ENCODE data around the gene CLMN. TPM values are rescaled to one million over a fixed set of nuclear protein-coding genes. Genes with fewer than 3 reads are reported as not detected.

CLMN gene
- total and polyA plus RNA-seq, 4 donors = 4.5 to 33.5 (median 11.7) TPM

- no peaks in the 10 kb centered on the region for H3K27me3 ChIP-seq (ENCODE audit: control insufficient read depth in 3 of 3, insufficient read depth in 3 of 3, low read length in 2 of 3)
- TF ChIP-seq CTCF (IDR thresholded peaks at IDR 0.05; ENCODE audit: control extremely low read depth, extremely low read depth) = no peak
- H3K36me3 ChIP-seq (ENCODE audit: control insufficient read depth in 4 of 4, insufficient read depth in 4 of 4, low read length in 4 of 4) = no peaks in the 10 kb centered on the region
- DNase-seq (no peak), ATAC-seq (ENCODE audit: insufficient read depth, low FRiP score) (no peak)
- H3K27ac ChIP-seq (ENCODE audit: low read depth in 1 of 2, low read length in 1 of 2) = no peak overlapping the region
- WGBS, 2 donors = 93 to 94% methylated on average over 12 of the region's 12 CpGs
- no peak overlapping the region for H3K9ac ChIP-seq (ENCODE audit: insufficient read depth in 1 of 2, low read length in 2 of 2)
- peaks cover 0 to 40% (median 19%) of the 10 kb centered on the region in 5 donors for H3K4me1 ChIP-seq (ENCODE audit: control insufficient read depth in 5 of 5, insufficient read depth in 5 of 5, low read length in 5 of 5)
- H3K4me3 ChIP-seq = no peak overlapping the region
- no peaks in the 10 kb centered on the region for H3K9me3 ChIP-seq (ENCODE audit: control insufficient read depth in 4 of 4, insufficient read depth in 3 of 4, low read length in 3 of 4)
Measured at GRCh38 chr14:95221531-95221930, 98.2 kb downstream of the CLMN start.

GRCh38 chr14:95220663-95221231, 99.0 kb downstream of the CLMN start:
- DNase-seq (peak; percentile 50 to 74 (median 64)), ATAC-seq (ENCODE audit: insufficient read depth, low FRiP score) (no peak)
- Histone ChIP-seq H3K9me3 (ENCODE audit: control insufficient read depth in 4 of 4, insufficient read depth in 3 of 4, low read length in 3 of 4) (no peaks in the 10 kb centered on the region), H3K27ac (ENCODE audit: low read depth in 1 of 2, low read length in 1 of 2) (peak overlapping the region in 1 of 2 donors; percentile 18), H3K4me3 (no peak overlapping the region), H3K36me3 (ENCODE audit: control insufficient read depth in 4 of 4, insufficient read depth in 4 of 4, low read length in 4 of 4) (no peaks in the 10 kb centered on the region), H3K4me1 (ENCODE audit: control insufficient read depth in 5 of 5, insufficient read depth in 5 of 5, low read length in 5 of 5) (peaks cover 0 to 41% (median 19%) of the 10 kb centered on the region in 5 donors), H3K9ac (ENCODE audit: insufficient read depth in 1 of 2, low read length in 2 of 2) (no peak overlapping the region), H3K27me3 (ENCODE audit: control insufficient read depth in 3 of 3, insufficient read depth in 3 of 3, low read length in 2 of 3) (no peaks in the 10 kb centered on the region)
- WGBS, 2 donors = 65 to 69% methylated on average over 11 of the region's 11 CpGs
- no peak for TF ChIP-seq CTCF (IDR thresholded peaks at IDR 0.05; ENCODE audit: control extremely low read depth, extremely low read depth)

GRCh38 chr14:95218472-95219193, 101.1 kb downstream of the CLMN start:
- no peak overlapping the region for H3K9ac ChIP-seq (ENCODE audit: insufficient read depth in 1 of 2, low read length in 2 of 2)
- peaks cover 0 to 37% (median 19%) of the 10 kb centered on the region in 5 donors for H3K4me1 ChIP-seq (ENCODE audit: control insufficient read depth in 5 of 5, insufficient read depth in 5 of 5, low read length in 5 of 5)
- no peak overlapping the region for H3K4me3 ChIP-seq
- ATAC-seq (ENCODE audit: insufficient read depth, low FRiP score) (no peak), DNase-seq (no peak)
- no peaks in the 10 kb centered on the region for H3K36me3 ChIP-seq (ENCODE audit: control insufficient read depth in 4 of 4, insufficient read depth in 4 of 4, low read length in 4 of 4)
- TF ChIP-seq CTCF (IDR thresholded peaks at IDR 0.05; ENCODE audit: control extremely low read depth, extremely low read depth) = no peak
- 89 to 90% methylated on average over 8 of the region's 8 CpGs for WGBS, 2 donors
- no peaks in the 10 kb centered on the region for H3K27me3 ChIP-seq (ENCODE audit: control insufficient read depth in 3 of 3, insufficient read depth in 3 of 3, low read length in 2 of 3)
- no peak overlapping the region for H3K27ac ChIP-seq (ENCODE audit: low read depth in 1 of 2, low read length in 1 of 2)
- no peaks in the 10 kb centered on the region for H3K9me3 ChIP-seq (ENCODE audit: control insufficient read depth in 4 of 4, insufficient read depth in 3 of 4, low read length in 3 of 4)

Measured in lung (tissue), 12 donors.